Neural progenitor cell (in vitro differentiated cells): ENCODE data around the gene BCHE.

Experiments
- CTCF ChIP-seq: fragments of 200-600 bp; sonication (generic); IDR thresholded peaks from 2 replicates; pipeline ENCODE4 v1.5.1; 2017; ENCODE audit warnings: antibody characterized with exemption, mild to moderate bottlenecking
- EZH2 ChIP-seq: fragments of 200-600 bp; sonication (generic); IDR thresholded peaks from 2 replicates; pipeline ENCODE4 v1.6.1; 2017; ENCODE audit warnings: antibody characterized with exemption, mild to moderate bottlenecking, moderate library complexity
- EZH2phosphoT487 ChIP-seq: fragments of 200-600 bp; sonication (generic); IDR thresholded peaks from 2 replicates; pipeline ENCODE4 v1.6.1; 2017; ENCODE audit warnings: antibody characterized with exemption

- no peak for TF ChIP-seq CTCF
- no peak for TF ChIP-seq EZH2
- TF ChIP-seq EZH2phosphoT487 = no peak
These were observed 2.3 kb upstream of the BCHE start for GRCh38 chr3:165839296-165840076.
